Activated CD4-positive, alpha-beta memory T cell treated with anti-CD3 and anti-CD28 coated beads, Interleukin-2, amount 10 ng/mL, durations not matched to agents 7 days and 5 days (primary cell): ENCODE measurements around the gene NIPSNAP2. TPM values are rescaled to one million over a fixed set of nuclear protein-coding genes. Genes with fewer than 3 reads are reported as not detected.
"Not testable (repeated sequence)": the region's sequence is repeated elsewhere in the genome, so short reads cannot be mapped to it uniquely, and the experiment has no call there.

Experiments
- CTCF ChIA-PET: fragments of 350-600 bp; sonication (Branson Sonifier 250); formaldehyde crosslinking; loops from one replicate; lab custom pipeline; 2021; ENCODE audit warnings: antibody characterized with exemption, inconsistent platforms; lab: Charles Lee
- POLR2A ChIA-PET: fragments of 350-600 bp; sonication (Branson Sonifier 250); formaldehyde crosslinking; loops from one replicate; lab custom pipeline; 2021; ENCODE audit warnings: antibody characterized with exemption; lab: Charles Lee
- DNase-seq: peaks from one replicate; pipeline ENCODE4 v3.0.0-alpha.2; 2020
- H3K27ac Mint-ChIP-seq: one replicate; pipeline ENCODE4 v1.8.0; 2021; ENCODE audit warnings: mild to moderate bottlenecking, mixed read lengths
- H3K27me3 Mint-ChIP-seq: one replicate; pipeline ENCODE4 v1.8.0; 2021; ENCODE audit warnings: mixed read lengths
- H3K36me3 Mint-ChIP-seq: one replicate; pipeline ENCODE4 v1.8.0; 2021; ENCODE audit warnings: low read depth, mixed read lengths
- H3K4me1 Mint-ChIP-seq: one replicate; pipeline ENCODE4 v1.8.0; 2021; ENCODE audit warnings: mixed read lengths
- H3K4me3 Mint-ChIP-seq: one replicate; pipeline ENCODE4 v1.8.0; 2021; ENCODE audit warnings: mild to moderate bottlenecking, mixed read lengths
- H3K9me3 Mint-ChIP-seq: one replicate; pipeline ENCODE4 v1.8.0; 2021; ENCODE audit warnings: mixed read lengths
- total RNA-seq, 2 experiments: library from RNA; stranded (reverse); gene quantifications; one replicate each; pipeline ENCODE4 v1.2.3, GENCODE V29; 2021

The NIPSNAP2 gene
- 10 to 100 TPM; 31.5 to 31.7 TPM for total RNA-seq

DNA sequence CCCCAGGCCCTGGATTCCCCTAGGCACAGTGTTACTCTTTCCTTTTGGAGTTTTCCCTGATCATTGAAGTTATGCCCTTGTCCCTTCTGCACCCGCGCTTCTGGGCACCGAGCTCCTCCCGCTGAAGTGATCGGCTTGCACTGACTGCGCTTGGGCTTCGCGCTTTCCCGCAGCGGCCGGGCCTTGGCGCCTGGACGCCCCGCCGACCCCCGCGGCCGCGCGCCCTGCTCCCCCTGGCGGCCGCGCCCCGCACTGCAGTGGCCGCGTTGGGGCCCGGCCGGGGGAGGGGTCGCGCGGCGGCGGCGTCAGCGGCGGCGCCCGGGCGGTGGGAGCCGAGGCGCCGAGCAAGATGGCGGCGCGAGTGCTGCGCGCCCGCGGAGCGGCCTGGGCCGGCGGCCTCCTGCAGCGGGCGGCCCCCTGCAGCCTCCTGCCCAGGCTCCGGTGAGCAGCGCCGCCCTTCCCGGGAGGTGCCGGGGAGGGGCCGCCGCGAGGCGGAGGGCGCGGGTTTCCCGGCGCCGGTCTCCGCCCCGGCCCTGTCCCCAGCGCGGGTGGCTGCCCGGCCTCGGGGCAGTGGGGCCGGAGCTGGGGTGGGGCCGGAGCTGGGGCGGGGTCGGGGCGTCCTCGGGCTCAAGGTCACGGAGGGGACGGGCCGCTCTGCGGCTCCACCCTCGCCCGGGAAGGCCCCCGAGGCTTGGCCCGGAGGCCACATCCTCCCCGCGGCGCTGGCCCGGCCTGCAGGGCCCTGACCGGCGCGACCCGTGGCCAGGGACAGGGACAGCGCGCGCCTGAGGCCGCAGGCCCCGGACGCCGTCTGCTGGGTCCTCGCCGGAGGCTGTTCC lies at the start of gene NIPSNAP2:
NIPSNAP2 (plus strand) TSS at position 325 of the 839 bp plus-strand sequence; CDS start at position 350, 25 bp downstream.
- Mint-ChIP-seq H3K36me3 (peaks cover 18% of the 10 kb centered on the region), H3K27ac (peak within 1 kb of the TSS; percentile 80), H3K27me3 (no peaks in the 10 kb centered on the region), H3K4me1 (peaks cover 24% of the 10 kb centered on the region), H3K4me3 (peak within 1 kb of the TSS; percentile 81), H3K9me3 (no peaks in the 10 kb centered on the region)
- peak; percentile 64 for DNase-seq
- ChIA-PET POLR2A (interaction anchor here (0.6 to 3.1 kb wide), 12 partner anchors 9 to 655 kb away, joined by 3 to 16 read pairs (median 3); partner anchors contain the start of genes CCT6A, CHCHD2, PSPH and SUMF2), CTCF (interaction anchor here (0.9 to 2.0 kb wide), 14 partner anchors 9 to 323 kb away, joined by 3 to 10 read pairs (median 3); partner anchors contain the start of genes CCT6A and PSPH)

DNA sequence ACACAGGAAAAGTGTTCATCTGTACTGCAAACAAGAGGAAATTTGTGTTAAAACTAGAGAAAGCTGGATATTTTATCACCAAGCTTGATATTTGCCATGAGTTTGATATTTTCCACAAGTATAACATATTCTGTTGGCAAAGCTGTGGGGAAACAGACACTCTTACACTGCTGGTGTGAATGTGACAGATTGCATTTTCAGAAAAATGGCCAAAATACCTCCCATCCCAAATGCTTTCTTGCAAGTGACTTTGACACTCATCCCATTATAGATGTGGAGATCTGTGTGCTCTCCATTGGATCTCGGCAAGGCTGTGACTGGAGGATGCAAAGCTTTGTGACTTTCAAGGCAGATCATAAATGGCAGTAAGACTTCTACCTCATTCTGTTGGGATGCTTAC lies 46.6 kb upstream of the NIPSNAP2 start:
- Mint-ChIP-seq H3K36me3 (peaks cover 5% of the 10 kb centered on the region), H3K9me3 (no peaks in the 10 kb centered on the region), H3K27ac (no peak overlapping the region), H3K27me3 (no peaks in the 10 kb centered on the region), H3K4me1 (peaks cover 1% of the 10 kb centered on the region), H3K4me3 (no peak overlapping the region)
- CTCF ChIA-PET = interaction anchor here (0.8 kb wide), 1 partner anchor 45 kb away, joined by 3 read pairs; no protein-coding TSS in a partner anchor
- POLR2A ChIA-PET = no interaction called here
- no peak for DNase-seq

DNA sequence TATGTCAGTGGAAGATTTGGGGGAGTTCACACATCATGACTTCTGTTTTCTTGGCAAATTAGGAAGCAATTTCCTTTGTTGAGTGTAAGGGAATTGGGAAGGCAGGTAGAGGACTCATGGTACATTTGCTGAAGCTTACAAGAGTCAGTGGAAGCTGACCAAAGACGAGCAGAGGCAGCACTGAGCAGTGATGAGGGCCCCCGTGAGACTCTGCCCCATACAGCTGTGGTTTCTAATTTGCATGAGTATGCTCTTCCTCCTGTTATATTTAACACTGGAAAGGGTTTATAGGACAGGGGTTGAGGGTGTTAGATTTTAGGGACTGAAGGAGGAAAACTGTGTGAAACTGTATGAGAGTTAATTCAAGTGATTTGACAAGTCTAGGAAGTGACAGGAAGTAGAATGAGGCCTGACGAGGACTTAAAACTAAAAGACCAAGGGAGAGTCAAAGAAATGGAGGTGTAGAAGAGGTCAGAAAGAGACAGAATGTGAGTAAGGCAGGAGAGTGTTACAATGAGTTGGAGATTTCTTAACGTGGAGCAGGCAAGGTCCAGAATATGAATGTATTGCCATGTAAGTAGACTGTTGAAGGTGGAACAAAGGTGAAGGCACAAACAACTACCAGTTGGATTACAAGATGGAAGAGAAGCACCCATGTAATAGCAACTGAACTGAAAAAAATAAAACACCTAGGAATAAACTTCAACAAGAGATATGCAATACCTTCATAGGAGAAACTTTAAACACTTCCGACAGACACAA lies 36.2 kb upstream of the NIPSNAP2 start:
- POLR2A ChIA-PET = no interaction called here
- Mint-ChIP-seq H3K27me3 (no peaks in the 10 kb centered on the region), H3K4me1 (no peaks in the 10 kb centered on the region), H3K9me3 (peaks cover 11% of the 10 kb centered on the region), H3K4me3 (no peak overlapping the region), H3K27ac (no peak overlapping the region), H3K36me3 (peaks cover 6% of the 10 kb centered on the region)
- CTCF ChIA-PET = no interaction called here
- DNase-seq = no peak

DNA sequence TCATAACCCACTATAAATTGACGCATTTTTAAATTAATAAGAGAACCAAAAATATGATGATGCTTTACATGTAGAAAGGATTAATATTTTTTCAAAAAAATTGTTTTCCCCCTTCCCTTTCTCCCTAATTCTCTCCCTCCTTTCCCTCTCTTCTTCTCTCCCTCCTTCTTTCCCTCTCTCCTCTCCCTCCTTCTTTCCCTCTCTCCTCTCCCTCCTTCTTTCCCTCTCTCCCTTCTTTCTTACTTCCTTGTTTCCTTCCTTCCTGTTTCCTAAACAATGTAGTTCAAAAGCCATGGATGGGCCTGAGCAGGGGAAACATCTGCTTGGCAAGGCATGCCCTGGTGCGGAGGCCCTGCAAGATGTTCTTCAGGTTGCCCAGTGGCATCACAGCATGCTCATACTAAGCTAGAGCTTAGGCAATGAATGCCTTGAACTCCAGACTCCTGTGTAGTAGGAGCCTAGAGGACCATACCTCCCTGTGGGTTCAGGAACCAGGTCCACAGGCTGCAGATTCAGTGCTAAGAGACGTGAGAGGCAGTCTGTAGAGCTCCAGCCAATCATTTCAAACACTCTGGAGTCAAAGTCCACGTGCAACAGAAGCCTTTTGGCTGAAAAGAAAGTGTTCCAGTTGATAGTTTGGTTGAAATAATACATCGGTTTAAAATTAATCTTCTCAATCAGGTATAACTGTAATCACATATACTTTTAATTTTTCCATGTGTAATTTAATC lies 32.8 kb upstream of the NIPSNAP2 start:
- DNase-seq = no peak
- H3K9me3 Mint-ChIP-seq = peaks cover 13% of the 10 kb centered on the region
- ChIA-PET POLR2A (no interaction called here), CTCF (no interaction called here)
- no peaks in the 10 kb centered on the region for H3K4me1 Mint-ChIP-seq
- H3K36me3 Mint-ChIP-seq = no peaks in the 10 kb centered on the region
- H3K27me3 Mint-ChIP-seq = no peaks in the 10 kb centered on the region
- H3K27ac Mint-ChIP-seq = no peak overlapping the region
- H3K4me3 Mint-ChIP-seq = no peak overlapping the region

DNA sequence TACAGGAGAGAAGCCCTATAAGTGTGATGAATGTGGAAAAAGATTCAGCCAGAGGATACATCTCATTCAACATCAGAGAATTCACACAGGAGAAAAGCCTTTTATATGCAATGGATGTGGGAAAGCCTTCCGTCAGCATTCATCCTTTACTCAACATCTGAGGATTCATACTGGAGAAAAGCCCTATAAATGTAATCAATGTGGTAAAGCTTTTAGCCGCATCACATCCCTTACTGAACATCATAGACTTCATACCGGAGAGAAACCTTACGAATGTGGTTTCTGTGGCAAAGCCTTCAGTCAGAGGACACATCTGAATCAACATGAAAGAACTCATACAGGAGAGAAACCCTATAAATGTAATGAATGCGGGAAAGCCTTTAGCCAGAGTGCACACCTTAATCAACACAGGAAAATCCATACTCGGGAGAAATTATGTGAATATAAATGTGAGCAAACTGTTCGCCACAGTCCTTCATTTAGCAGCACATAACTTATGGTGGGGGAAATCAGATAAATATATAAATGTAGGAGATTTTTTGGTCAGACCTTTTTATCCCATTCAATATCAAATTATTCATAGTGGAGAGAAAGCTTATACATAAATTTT lies 24.8 kb upstream of the NIPSNAP2 start:
- no peak overlapping the region for H3K4me3 Mint-ChIP-seq
- H3K36me3 Mint-ChIP-seq = peaks cover 17% of the 10 kb centered on the region
- no peaks in the 10 kb centered on the region for H3K4me1 Mint-ChIP-seq
- DNase-seq = no peak
- ChIA-PET POLR2A (interaction anchor here (0.7 kb wide), 1 partner anchor 24 kb away, joined by 3 read pairs; no protein-coding TSS in a partner anchor), CTCF (no interaction called here)
- peaks cover 44% of the 10 kb centered on the region for H3K9me3 Mint-ChIP-seq
- H3K27ac Mint-ChIP-seq = no peak overlapping the region
- H3K27me3 Mint-ChIP-seq = no peaks in the 10 kb centered on the region

DNA sequence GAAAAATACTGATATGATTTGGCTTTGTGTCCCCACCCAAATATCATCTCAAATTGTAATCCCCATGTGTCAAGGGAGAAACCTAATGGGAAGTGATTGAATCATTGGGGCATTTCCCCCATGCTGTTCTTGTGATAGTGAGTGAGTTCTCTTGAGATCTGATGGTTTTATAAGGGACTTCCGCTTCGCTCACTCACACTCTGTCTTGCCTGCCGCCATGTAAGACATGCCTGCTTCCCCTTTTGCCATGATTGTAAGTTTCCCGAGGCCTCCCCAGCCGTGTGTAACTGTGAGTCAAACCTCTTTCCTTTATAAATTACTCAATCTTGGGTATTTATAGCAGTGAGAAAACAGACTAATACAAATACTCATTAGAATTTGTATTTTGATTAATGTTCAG lies 17.8 kb upstream of the NIPSNAP2 start:
- Mint-ChIP-seq H3K36me3 (peaks cover 6% of the 10 kb centered on the region), H3K4me1 (peaks cover under 1% of the 10 kb centered on the region), H3K4me3 (no peak overlapping the region), H3K27ac (no peak overlapping the region), H3K9me3 (peaks cover 26% of the 10 kb centered on the region), H3K27me3 (no peaks in the 10 kb centered on the region)
- ChIA-PET POLR2A (no interaction called here), CTCF (no interaction called here)
- DNase-seq = no peak

DNA sequence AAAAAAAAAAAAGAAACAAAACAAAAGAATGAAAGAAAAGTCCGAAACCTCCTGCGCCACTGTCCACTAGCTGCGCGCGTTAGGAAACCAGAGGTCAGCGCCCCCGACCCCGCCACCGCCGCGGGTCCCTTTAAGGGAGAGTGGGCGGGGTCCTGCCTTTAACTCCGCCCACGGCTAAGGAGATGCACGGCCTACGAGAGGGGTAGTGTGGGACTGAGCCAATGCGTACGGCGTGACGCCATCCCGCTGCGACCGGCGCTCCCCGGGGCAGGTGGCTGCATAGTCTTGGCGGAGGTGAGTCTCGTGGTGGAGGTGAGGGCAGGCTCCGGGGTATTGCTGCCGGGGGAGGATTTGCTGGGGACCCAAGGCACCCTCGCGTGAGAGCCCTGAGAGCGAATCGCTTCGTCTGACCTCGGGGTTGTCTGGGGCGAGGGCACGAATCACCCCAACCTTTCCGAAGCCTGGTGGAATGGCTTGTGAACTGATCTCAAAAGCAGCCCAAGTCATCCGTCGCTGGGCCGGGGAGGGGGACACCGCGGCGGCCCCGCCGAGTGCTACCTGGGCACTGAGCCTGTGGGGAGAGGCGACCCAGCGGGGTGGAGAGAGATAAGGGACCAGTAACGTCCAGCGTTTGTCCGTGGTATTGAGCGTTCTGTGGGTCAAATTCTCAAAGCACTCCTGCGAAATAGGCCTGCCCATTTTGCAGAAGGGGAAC lies 12.6 kb upstream of the NIPSNAP2 start, which contains the start of gene MRPS17:
MRPS17 (plus strand) TSS at position 241 of the 715 bp plus-strand sequence. CDS start 1,319 bp downstream, outside the sequence.
- Mint-ChIP-seq H3K27me3 (no peaks in the 10 kb centered on the region), H3K9me3 (peaks cover 5% of the 10 kb centered on the region), H3K4me1 (peaks cover 23% of the 10 kb centered on the region), H3K4me3 (peak within 1 kb of the TSS; percentile 93), H3K36me3 (peaks cover 18% of the 10 kb centered on the region), H3K27ac (peak within 1 kb of the TSS; percentile 85)
- peak; percentile 93 for DNase-seq
- ChIA-PET POLR2A (interaction anchor here (1.1 to 1.4 kb wide), 2 partner anchors 12 to 100 kb away, joined by 3 read pairs; partner anchors contain the start of genes CCT6A and PSPH), CTCF (interaction anchor here (0.6 kb wide), 1 partner anchor 672 kb away, joined by 4 read pairs; no protein-coding TSS in a partner anchor)

DNA sequence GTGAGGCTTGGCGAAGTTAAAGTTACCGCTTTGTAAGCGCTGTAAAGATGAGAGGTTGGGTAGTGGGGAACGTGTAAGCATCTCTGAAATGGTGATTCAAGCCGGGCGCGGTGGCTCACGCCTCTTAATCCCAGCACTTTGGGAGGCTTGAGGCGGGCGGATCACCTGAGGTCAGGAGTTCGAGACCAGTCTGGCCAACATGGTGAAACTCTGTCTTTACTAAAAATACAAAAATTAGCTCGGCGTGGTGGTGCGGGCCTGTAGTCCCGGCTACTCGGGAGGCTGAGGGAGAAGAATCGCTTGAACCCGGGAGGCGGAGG lies 12.1 kb upstream of the NIPSNAP2 start:
- peak overlapping the region; percentile 93 for H3K4me3 Mint-ChIP-seq
- ChIA-PET CTCF (interaction anchor here (0.6 kb wide), 1 partner anchor 60 kb away, joined by 3 read pairs; no protein-coding TSS in a partner anchor), POLR2A (interaction anchor here (1.1 kb wide), 1 partner anchor 12 kb away, joined by 3 read pairs; no protein-coding TSS in a partner anchor)
- not testable (repeated sequence) for H3K27me3 Mint-ChIP-seq, DNase-seq, H3K9me3 Mint-ChIP-seq
- peak overlapping the region; percentile 85 for H3K27ac Mint-ChIP-seq
- H3K4me1 Mint-ChIP-seq = peaks cover 23% of the 10 kb centered on the region
- peaks cover 19% of the 10 kb centered on the region for H3K36me3 Mint-ChIP-seq

DNA sequence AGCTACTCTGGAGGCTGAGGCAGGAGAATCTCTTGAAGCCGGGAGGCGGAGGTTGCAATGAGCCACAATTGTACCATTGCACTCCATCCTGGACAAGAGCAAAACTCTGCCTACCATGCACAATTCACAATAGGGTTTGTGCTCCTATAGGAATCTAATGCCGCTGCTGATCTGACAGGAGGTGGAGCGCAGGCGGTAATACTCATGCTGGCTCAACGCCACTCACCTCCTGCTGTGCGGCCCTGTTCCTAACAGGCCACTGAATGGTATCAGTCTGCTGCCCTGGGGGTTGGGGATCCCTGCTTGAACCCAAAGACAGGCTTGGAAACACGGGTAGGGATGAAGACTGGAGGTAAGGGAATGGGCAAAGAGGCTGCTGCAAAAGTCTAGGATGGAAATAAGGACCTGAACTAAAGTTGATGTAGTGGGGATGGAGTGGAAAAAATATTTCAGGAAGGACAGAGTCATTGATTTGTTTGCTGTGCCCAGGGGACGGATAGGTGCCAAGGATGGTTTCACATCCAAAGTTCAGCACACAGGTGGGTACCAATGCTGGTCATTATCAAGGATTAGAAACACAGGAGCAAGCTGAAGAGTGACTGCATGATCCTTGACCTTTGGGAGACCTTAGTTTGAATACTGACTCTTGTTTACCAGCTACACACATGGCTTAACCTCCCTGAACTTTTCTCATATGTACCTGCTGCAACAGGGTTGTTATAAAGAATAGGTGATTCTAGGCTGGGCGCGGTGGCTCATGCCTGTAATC lies 10.5 kb upstream of the NIPSNAP2 start:
- Mint-ChIP-seq H3K27me3 (no peaks in the 10 kb centered on the region), H3K27ac (no peak overlapping the region), H3K36me3 (peaks cover 24% of the 10 kb centered on the region), H3K9me3 (peaks cover 3% of the 10 kb centered on the region), H3K4me3 (peak overlapping the region; percentile 93), H3K4me1 (peaks cover 23% of the 10 kb centered on the region)
- POLR2A ChIA-PET = no interaction called here
- CTCF ChIA-PET = interaction anchor here (1.7 kb wide), 1 partner anchor 9 kb away, joined by 9 read pairs; no protein-coding TSS in a partner anchor
- no peak for DNase-seq

DNA sequence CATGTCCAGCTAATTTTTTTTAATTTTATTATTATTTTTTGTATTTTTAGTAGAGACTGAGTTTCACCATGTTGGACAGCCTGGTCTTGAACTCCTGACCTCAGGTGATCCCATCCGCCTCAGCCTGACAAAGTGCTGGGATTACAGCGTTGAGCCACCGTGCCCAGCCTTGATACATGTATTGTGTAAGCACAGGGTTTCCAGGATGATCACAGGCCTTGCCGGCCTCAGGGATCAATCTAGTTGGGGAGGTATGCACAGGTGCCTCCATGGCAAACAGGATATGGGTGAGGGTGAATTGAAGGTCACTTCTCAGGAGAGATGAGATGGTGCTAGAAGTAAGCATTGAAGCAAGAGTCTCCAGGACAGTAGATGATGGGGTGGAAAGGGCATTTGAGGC lies 7.2 kb upstream of the NIPSNAP2 start:
- ChIA-PET CTCF (interaction anchor here (1.0 kb wide), 1 partner anchor 216 kb away, joined by 3 read pairs; no protein-coding TSS in a partner anchor), POLR2A (no interaction called here)
- no peak overlapping the region for H3K4me3 Mint-ChIP-seq
- peaks cover 16% of the 10 kb centered on the region for H3K4me1 Mint-ChIP-seq
- no peaks in the 10 kb centered on the region for H3K27me3 Mint-ChIP-seq
- DNase-seq = no peak
- H3K9me3 Mint-ChIP-seq = no peaks in the 10 kb centered on the region
- no peak overlapping the region for H3K27ac Mint-ChIP-seq
- H3K36me3 Mint-ChIP-seq = peaks cover 24% of the 10 kb centered on the region

DNA sequence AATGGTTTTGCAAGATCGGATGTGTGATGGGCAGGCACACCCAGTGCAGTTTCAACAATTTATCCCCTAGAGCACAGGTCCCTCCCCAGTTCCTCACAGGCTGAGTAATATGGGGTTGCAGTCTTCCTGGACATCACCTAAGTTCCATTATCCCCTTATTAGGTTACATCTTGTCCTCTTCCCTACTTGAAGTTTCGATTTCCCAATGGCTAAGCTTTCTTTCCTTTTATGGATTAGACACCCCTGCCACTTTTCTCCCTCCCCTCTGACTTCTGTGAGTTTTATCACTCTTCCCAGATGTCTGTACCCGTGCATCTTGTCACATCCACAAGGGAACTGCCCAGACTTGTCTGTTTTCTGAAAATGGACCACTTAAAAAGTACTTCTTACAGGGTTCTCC lies 2.4 kb upstream of the NIPSNAP2 start:
- ChIA-PET CTCF (interaction anchor here (0.6 to 1.2 kb wide), 2 partner anchors 44 to 45 kb away, joined by 3 read pairs; no protein-coding TSS in a partner anchor), POLR2A (interaction anchor here (0.6 kb wide), 1 partner anchor 428 kb away, joined by 3 read pairs; no protein-coding TSS in a partner anchor)
- H3K27me3 Mint-ChIP-seq = no peaks in the 10 kb centered on the region
- no peak for DNase-seq
- no peak overlapping the region for H3K4me3 Mint-ChIP-seq
- H3K36me3 Mint-ChIP-seq = peaks cover 17% of the 10 kb centered on the region
- no peaks in the 10 kb centered on the region for H3K9me3 Mint-ChIP-seq
- peaks cover 21% of the 10 kb centered on the region for H3K4me1 Mint-ChIP-seq
- no peak overlapping the region for H3K27ac Mint-ChIP-seq
